OCI-LY3 (cell line): ENCODE measurements around the gene UBB.

ENCODE experiments used
- H2AFZ ChIP-seq: fragments of 200-600, 300-600 bp; shearing (Covaris generic); 2 replicates; pipeline ENCODE4 v1.6.0; 2014; ENCODE audit warnings: antibody characterized with exemption, low read depth, low read length
- H3K27ac ChIP-seq: fragments of 200-600, 300-600 bp; sonication (generic); 2 replicates; pipeline ENCODE4 v1.5.1; 2014; ENCODE audit warnings: mild to moderate bottlenecking, low read length, moderate library complexity, mixed read lengths
- H3K27me3 ChIP-seq: fragments of 200-600, 300-600 bp; sonication (generic); 2 replicates; pipeline ENCODE4 v1.6.1; 2014; ENCODE audit warnings: low read depth, low read length, mixed read lengths
- H3K36me3 ChIP-seq: fragments of 200-600, 300-600 bp; sonication (generic); replicated peaks from 2 replicates; pipeline ENCODE3; 2014; ENCODE audit warnings: low read depth, low read length, mixed read lengths
- H3K4me1 ChIP-seq: fragments of 300-600, 200-600 bp; sonication (generic); 2 replicates; pipeline ENCODE4 v1.6.1; 2014; ENCODE audit warnings: low read length, mixed read lengths
- H3K4me2 ChIP-seq: fragments of 200-600, 300-600 bp; sonication (generic); 2 replicates; pipeline ENCODE4 v1.6.1; 2014; ENCODE audit warnings: low read length, mixed read lengths
- H3K4me3 ChIP-seq: fragments of 300-600, 200-600 bp; sonication (generic); 2 replicates; pipeline ENCODE4 v1.5.1; 2014; ENCODE audit warnings: antibody characterized with exemption, mild to moderate bottlenecking, low read length, moderate library complexity
- H3K79me2 ChIP-seq: fragments of 300-600, 200-600 bp; shearing (Covaris generic); 2 replicates; pipeline ENCODE4 v1.6.1; 2014; ENCODE audit warnings: mild to moderate bottlenecking, low read length, mixed read lengths
- H3K9ac ChIP-seq: fragments of 300-600, 200-600 bp; shearing (Covaris generic); 2 replicates; pipeline ENCODE4 v1.6.0; 2014; ENCODE audit warnings: mild to moderate bottlenecking, low read length, moderate library complexity
- H3K9me3 ChIP-seq: fragments of 200-600, 300-600 bp; shearing (Covaris generic); 2 replicates; pipeline ENCODE4 v1.6.1; 2014; ENCODE audit warnings: low read length, mixed read lengths; ENCODE audit not compliant: insufficient read depth
- H4K20me1 ChIP-seq: fragments of 200-600, 300-600 bp; sonication (generic); 2 replicates; pipeline ENCODE4 v1.6.1; 2016; ENCODE audit warnings: low read length, mixed read lengths; ENCODE audit not compliant: insufficient read depth
- EZH2phosphoT487 ChIP-seq: fragments of 200-600 bp; shearing (Covaris generic); IDR thresholded peaks from 2 replicates; pipeline ENCODE4 v1.6.1; 2018; ENCODE audit warnings: antibody characterized with exemption, mixed run types, low read depth
- TF ChIP-seq, protein P1 (sequence below): fragments of 200-600, 300-600 bp; sonication (generic); IDR thresholded peaks from 2 replicates; pipeline ENCODE4 v1.5.1; 2014; ENCODE audit warnings: antibody characterized with exemption, low read length, low read depth

The UBB gene

GRCh38 chr17:16352667-16353316, 28.1 kb upstream of the UBB start:
- H3K9ac ChIP-seq: peak overlapping the region; percentile 76
- peaks cover 9% of the 10 kb centered on the region for H3K4me1 ChIP-seq
- peaks cover 28% of the 10 kb centered on the region for H3K79me2 ChIP-seq
- peaks cover 4% of the 10 kb centered on the region for H3K36me3 ChIP-seq
- H3K27ac ChIP-seq: peak overlapping the region; percentile 28; the same call in 1 of the 2 replicates
- TF ChIP-seq, protein P1, sequence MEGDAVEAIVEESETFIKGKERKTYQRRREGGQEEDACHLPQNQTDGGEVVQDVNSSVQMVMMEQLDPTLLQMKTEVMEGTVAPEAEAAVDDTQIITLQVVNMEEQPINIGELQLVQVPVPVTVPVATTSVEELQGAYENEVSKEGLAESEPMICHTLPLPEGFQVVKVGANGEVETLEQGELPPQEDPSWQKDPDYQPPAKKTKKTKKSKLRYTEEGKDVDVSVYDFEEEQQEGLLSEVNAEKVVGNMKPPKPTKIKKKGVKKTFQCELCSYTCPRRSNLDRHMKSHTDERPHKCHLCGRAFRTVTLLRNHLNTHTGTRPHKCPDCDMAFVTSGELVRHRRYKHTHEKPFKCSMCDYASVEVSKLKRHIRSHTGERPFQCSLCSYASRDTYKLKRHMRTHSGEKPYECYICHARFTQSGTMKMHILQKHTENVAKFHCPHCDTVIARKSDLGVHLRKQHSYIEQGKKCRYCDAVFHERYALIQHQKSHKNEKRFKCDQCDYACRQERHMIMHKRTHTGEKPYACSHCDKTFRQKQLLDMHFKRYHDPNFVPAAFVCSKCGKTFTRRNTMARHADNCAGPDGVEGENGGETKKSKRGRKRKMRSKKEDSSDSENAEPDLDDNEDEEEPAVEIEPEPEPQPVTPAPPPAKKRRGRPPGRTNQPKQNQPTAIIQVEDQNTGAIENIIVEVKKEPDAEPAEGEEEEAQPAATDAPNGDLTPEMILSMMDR: no peak
- TF ChIP-seq EZH2phosphoT487: no peak
- H4K20me1 ChIP-seq: peaks cover 7% of the 10 kb centered on the region; the same call in 1 of the 2 replicates
- H3K4me2 ChIP-seq: peak overlapping the region; percentile 82
- no peaks in the 10 kb centered on the region for H3K27me3 ChIP-seq
- no peaks in the 10 kb centered on the region for H3K9me3 ChIP-seq
- H3K4me3 ChIP-seq: peak overlapping the region; percentile 93
- peak overlapping the region; percentile 34 for H2AFZ ChIP-seq

DNA sequence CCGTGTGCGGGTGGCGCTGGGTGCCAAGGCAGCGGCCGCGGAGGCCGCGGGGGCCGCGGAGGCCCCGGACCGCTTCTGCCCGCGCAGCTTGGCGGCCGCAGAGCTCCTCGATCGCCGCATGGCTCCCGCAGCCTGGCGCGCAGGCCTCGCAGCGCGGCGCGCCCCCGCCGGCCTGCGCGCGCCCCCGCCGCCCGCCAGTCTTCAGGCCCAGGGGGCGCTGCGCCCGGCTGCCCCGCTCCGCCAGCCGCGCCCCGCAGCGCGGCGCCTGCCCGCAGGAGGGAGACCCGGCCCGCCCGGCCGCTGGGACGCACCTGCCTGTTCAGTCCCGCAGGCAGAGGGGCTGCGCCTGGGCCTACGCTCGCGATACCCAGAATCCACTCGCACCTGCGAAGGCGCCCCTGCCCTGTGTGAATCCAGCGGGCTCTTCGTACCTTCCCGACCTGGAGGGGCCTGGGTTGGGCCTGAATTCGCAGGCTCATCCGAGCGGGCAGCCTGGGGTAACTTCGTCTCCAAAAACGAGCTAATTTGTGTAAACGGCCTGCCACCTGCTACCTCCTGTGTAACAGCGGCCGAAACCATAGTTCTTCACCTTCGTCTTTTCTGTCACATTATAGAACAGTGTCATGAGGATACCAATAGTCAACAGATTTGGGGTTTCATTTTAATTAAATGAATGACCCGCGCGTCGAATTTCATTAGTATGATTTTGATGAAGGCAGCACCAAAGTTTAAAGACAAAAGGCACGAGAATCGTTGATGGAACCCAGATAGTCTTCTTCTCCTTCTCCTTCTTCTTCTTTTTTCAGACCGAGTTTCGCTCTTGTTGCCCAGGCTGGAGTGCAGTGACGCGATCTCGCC, 27.3 kb upstream of the UBB start, which contains the start of gene CENPV:
Gene CENPV, minus strand, starts transcription at position 153 of the 858 bp plus-strand sequence. Its CDS starts 33 bp downstream, at position 120.
- Histone ChIP-seq H3K79me2 (peaks cover 28% of the 10 kb centered on the region), H3K4me3 (peak within 1 kb of the TSS; percentile 93), H3K36me3 (peaks cover 4% of the 10 kb centered on the region), H3K27me3 (no peaks in the 10 kb centered on the region), H3K9ac (peak within 1 kb of the TSS; percentile 76), H2AFZ (peak within 1 kb of the TSS; percentile 97), H3K9me3 (no peaks in the 10 kb centered on the region), H3K27ac (peak within 1 kb of the TSS; percentile 28; the same call in 1 of the 2 replicates), H3K4me1 (peaks cover 9% of the 10 kb centered on the region), H3K4me2 (peak within 1 kb of the TSS; percentile 97), H4K20me1 (peaks cover 7% of the 10 kb centered on the region; the same call in 1 of the 2 replicates)
- TF ChIP-seq, protein P1: no peak
- no peak for TF ChIP-seq EZH2phosphoT487

GRCh38 chr17:16354585-16354984, 26.3 kb upstream of the UBB start:
- Histone ChIP-seq H3K9ac (no peak overlapping the region), H3K27ac (no peak overlapping the region), H3K36me3 (no peaks in the 10 kb centered on the region), H2AFZ (no peak overlapping the region), H3K9me3 (no peaks in the 10 kb centered on the region), H3K4me3 (no peak overlapping the region), H3K27me3 (no peaks in the 10 kb centered on the region), H3K79me2 (peaks cover 28% of the 10 kb centered on the region), H3K4me1 (peaks cover 9% of the 10 kb centered on the region), H4K20me1 (peaks cover 7% of the 10 kb centered on the region; the same call in 1 of the 2 replicates), H3K4me2 (no peak overlapping the region)
- TF ChIP-seq, protein P1: no peak
- TF ChIP-seq EZH2phosphoT487: no peak

- Histone ChIP-seq H3K36me3 (no peaks in the 10 kb centered on the region), H3K4me3 (no peak overlapping the region), H3K9ac (no peak overlapping the region), H4K20me1 (no peaks in the 10 kb centered on the region), H3K27me3 (no peaks in the 10 kb centered on the region), H3K27ac (no peak overlapping the region), H3K4me2 (no peak overlapping the region), H2AFZ (no peak overlapping the region), H3K9me3 (no peaks in the 10 kb centered on the region), H3K4me1 (no peaks in the 10 kb centered on the region; the same call in 1 of the 2 replicates), H3K79me2 (no peaks in the 10 kb centered on the region)
- no peak for TF ChIP-seq EZH2phosphoT487
- TF ChIP-seq, protein P1: no peak
Measured at GRCh38 chr17:16358394-16358793, 22.5 kb upstream of the UBB start.
